DND-41 (cell line): ENCODE data around the gene EPPIN.

Experiments used
- CTCF ChIP-seq: IDR thresholded peaks from 2 replicates; pipeline ENCODE4 v1.5.1; 2012; ENCODE audit warnings: borderline replicate concordance, low read length, moderate library complexity, mild to moderate bottlenecking; ENCODE audit not compliant: poor library complexity, severe bottlenecking; ENCODE audit errors: extremely low read depth
- EZH2 ChIP-seq: IDR thresholded peaks from 3 replicates; pipeline ENCODE4 v1.6.1; 2012; ENCODE audit warnings: borderline replicate concordance, low read depth, mild to moderate bottlenecking, moderate library complexity, low read length, inconsistent platforms; ENCODE audit not compliant: severe bottlenecking

GRCh38 chr20:45509091-45509490, 38.1 kb downstream of the EPPIN start:
- TF ChIP-seq CTCF (no peak), EZH2 (no peak)
